Gastrocnemius medialis (tissue), 4 donors: Measurements from ENCODE around the gene CEP104. TPM values are rescaled to one million over a fixed set of nuclear protein-coding genes. Genes with fewer than 3 reads are reported as not detected.

Experiments used
- ATAC-seq, 2 donors: fragments of 150-250 bp; one replicate each; pipeline ENCODE4 v1.9.1; 2016
- DNase-seq, 2 donors: peaks; one replicate each; pipeline ENCODE4 v3.0.0-alpha.2; 2019
- H3K27ac ChIP-seq, 4 donors: fragments of 200-600 bp; sonication (generic); 1 replicate in 1 of 4; 2 replicates in 3 of 4; pipeline ENCODE4 v1.5.1; 2016 to 2018; ENCODE audit warnings: mild to moderate bottlenecking in 2 of 4, moderate library complexity in 1 of 4
- H3K27me3 ChIP-seq, 3 donors: fragments of 200-600 bp; sonication (generic) in 2 of 3; 1 replicate in 1 of 3; 2 replicates in 2 of 3; pipeline versions ENCODE4 v1.5.1 to v1.6.0; 2016 to 2019; ENCODE audit warnings: mild to moderate bottlenecking in 1 of 3, moderate library complexity in 1 of 3
- H3K36me3 ChIP-seq, 2 donors: fragments of 200-600 bp; sonication (generic) in 1 of 2; one replicate each; pipeline ENCODE4 v1.5.1; 2017 to 2018
- H3K4me1 ChIP-seq, 2 donors: fragments of 200-600 bp; sonication (generic) in 1 of 2; one replicate each; pipeline ENCODE4 v1.5.1; 2016 to 2017; ENCODE audit warnings: mild to moderate bottlenecking in 2 of 2
- H3K4me3 ChIP-seq, 4 donors: fragments of 200-600 bp; sonication (generic) in 3 of 4; 1 replicate in 1 of 4; 2 replicates in 3 of 4; pipeline ENCODE4 v1.5.1; 2016 to 2019; ENCODE audit warnings: mild to moderate bottlenecking in 2 of 4
- H3K9me3 ChIP-seq, 3 donors: fragments of 200-600 bp; sonication (generic) in 2 of 3; 1 replicate in 1 of 3; 2 replicates in 2 of 3; pipeline ENCODE4 v1.5.1; 2016 to 2019
- POLR2A ChIP-seq, 2 donors: fragments of 450-650 bp; IDR thresholded peaks; one replicate each; pipeline ENCODE4 v1.6.1; 2017; ENCODE audit warnings: antibody characterized with exemption in 2 of 2, mild to moderate bottlenecking in 2 of 2, moderate library complexity in 2 of 2
- in situ Hi-C, 4 donors: fragments of 200-750 bp; cut with MboI; loops; one replicate each; pipeline versions ENCODE4 v1.15.0 to v1.8.0; 2017; ENCODE audit warnings: low sequenced_read_pairs in 4 of 4
- intact Hi-C: fragments of 100-400 bp; cut with DNase I; formaldehyde crosslinking; loops from one replicate; pipeline ENCODE4 v1.15.1; 2023; ENCODE audit warnings: low total_unique reads
- total RNA-seq, 4 donors: library from RNA; depleted of rRNA; stranded (reverse); fragments of >200 nt; gene quantifications; one replicate each; pipeline versions ENCODE4 v1.1.0 to v1.2.3, GENCODE V29; 2016
- TF ChIP-seq, protein P1 (sequence below), 5 experiments: fragments of 450-650 bp in 3 of 5; fragments of 200-600 bp in 2 of 5; sonication (generic) in 2 of 5; IDR thresholded peaks in 4 of 5; conservative IDR thresholded peaks in 1 of 5; 1 replicate in 4 of 5; 2 replicates in 1 of 5; pipeline ENCODE4 v1.5.1; 2016 to 2019; ENCODE audit warnings: antibody characterized with exemption in 5 of 5, mild to moderate bottlenecking in 3 of 5, moderate library complexity in 3 of 5

The CEP104 gene
- total RNA-seq, 4 donors from 2014 or later: 16.6 to 39.0 (median 21.9) TPM

GRCh38 chr1:3879099-3879498 lies 22.1 kb upstream of the CEP104 start:
- no peak for DNase-seq

DNA sequence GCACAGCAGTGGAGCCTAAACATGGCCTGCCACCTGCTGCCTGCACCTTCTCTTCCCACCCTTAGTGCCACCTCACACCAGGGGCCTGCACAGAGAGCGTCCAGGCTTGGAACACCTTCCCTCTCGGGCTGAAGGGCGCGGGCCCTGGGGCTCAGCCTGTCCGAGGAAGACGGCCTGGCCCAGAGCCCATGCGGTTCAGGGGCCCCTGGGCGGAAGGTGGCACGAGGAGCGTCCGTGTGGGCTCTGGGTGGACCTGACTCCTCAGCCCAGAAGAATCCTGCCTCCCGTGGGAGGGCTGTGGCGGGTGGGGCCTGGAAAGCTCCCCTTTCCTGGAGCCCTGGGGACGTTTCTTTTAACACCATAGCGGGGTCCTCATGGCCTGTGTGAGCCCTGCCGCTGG lies 19.7 kb upstream of the CEP104 start:
- in situ Hi-C loops: loop anchor here in 1 of 4 donors (25.0 kb wide), 1 partner anchor 89 kb away; the partner anchor contains the start of gene LRRC47
- ATAC-seq: no peak
- Histone ChIP-seq H3K9me3 (peaks cover 0 to 6% (median 4%) of the 10 kb centered on the region in 3 donors), H3K27me3 (no peaks in the 10 kb centered on the region), H3K4me1 (no peaks in the 10 kb centered on the region), H3K4me3 (no peak overlapping the region), H3K36me3 (peaks cover 0 to 67% of the 10 kb centered on the region in 2 donors), H3K27ac (no peak overlapping the region)
- no peak for DNase-seq
- TF ChIP-seq, protein P1, sequence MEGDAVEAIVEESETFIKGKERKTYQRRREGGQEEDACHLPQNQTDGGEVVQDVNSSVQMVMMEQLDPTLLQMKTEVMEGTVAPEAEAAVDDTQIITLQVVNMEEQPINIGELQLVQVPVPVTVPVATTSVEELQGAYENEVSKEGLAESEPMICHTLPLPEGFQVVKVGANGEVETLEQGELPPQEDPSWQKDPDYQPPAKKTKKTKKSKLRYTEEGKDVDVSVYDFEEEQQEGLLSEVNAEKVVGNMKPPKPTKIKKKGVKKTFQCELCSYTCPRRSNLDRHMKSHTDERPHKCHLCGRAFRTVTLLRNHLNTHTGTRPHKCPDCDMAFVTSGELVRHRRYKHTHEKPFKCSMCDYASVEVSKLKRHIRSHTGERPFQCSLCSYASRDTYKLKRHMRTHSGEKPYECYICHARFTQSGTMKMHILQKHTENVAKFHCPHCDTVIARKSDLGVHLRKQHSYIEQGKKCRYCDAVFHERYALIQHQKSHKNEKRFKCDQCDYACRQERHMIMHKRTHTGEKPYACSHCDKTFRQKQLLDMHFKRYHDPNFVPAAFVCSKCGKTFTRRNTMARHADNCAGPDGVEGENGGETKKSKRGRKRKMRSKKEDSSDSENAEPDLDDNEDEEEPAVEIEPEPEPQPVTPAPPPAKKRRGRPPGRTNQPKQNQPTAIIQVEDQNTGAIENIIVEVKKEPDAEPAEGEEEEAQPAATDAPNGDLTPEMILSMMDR (IDR thresholded peaks at IDR 0.05 in 4 of 5, conservative IDR thresholded peaks at IDR 0.05 in 1 of 5): no peak
- TF ChIP-seq POLR2A (IDR thresholded peaks at IDR 0.05): no peak
- intact Hi-C loops: no loop called here

More at GRCh38 chr1:3879099-3879498, 22.1 kb upstream of the CEP104 start:
- Histone ChIP-seq H3K9me3 (peaks cover 0 to 6% (median 4%) of the 10 kb centered on the region in 3 donors), H3K27ac (no peak overlapping the region), H3K4me3 (no peak overlapping the region), H3K36me3 (peaks cover 0 to 57% of the 10 kb centered on the region in 2 donors), H3K27me3 (no peaks in the 10 kb centered on the region), H3K4me1 (no peaks in the 10 kb centered on the region)
- intact Hi-C loops (no loop called here), in situ Hi-C loops (loop anchor here in 1 of 4 donors (25.0 kb wide), 1 partner anchor 92 kb away; the partner anchor contains the start of gene LRRC47)
- no peak for ATAC-seq
- no peak for TF ChIP-seq POLR2A (IDR thresholded peaks at IDR 0.05)
- TF ChIP-seq, protein P1 (IDR thresholded peaks at IDR 0.05 in 4 of 5, conservative IDR thresholded peaks at IDR 0.05 in 1 of 5): no peak

DNA sequence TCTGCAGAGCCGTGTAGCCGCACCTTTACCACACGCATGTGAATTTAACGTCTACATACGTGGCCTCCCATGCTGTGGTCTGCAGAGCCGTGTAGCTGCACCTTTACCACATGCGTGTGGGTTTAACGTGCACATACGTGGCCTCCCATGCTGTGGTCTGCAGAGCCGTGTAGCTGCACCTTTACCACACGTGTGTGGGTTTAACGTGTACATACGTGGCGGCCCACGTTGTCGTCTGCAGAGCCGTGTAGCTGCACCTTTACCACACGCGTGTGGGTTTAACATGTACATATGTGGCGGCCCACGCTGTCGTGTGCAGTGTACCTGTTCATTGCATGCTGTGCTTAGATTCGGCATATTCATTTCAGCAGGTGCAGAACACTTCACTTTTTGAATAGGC lies 17.7 kb upstream of the CEP104 start:
- intact Hi-C loops (no loop called here), in situ Hi-C loops (loop anchor here in 1 of 4 donors (25.0 kb wide), 1 partner anchor 87 kb away; the partner anchor contains the start of gene LRRC47)
- no peak for TF ChIP-seq POLR2A (IDR thresholded peaks at IDR 0.05)
- TF ChIP-seq, protein P1 (IDR thresholded peaks at IDR 0.05 in 4 of 5, conservative IDR thresholded peaks at IDR 0.05 in 1 of 5): no peak
- no peak overlapping the region for H3K27ac ChIP-seq
- H3K36me3 ChIP-seq: peaks cover 0 to 74% of the 10 kb centered on the region in 2 donors
- peaks cover 0 to 6% (median 4%) of the 10 kb centered on the region in 3 donors for H3K9me3 ChIP-seq
- H3K4me1 ChIP-seq: no peaks in the 10 kb centered on the region
- ATAC-seq (no peak), DNase-seq (no peak)
- no peaks in the 10 kb centered on the region for H3K27me3 ChIP-seq
- no peak overlapping the region for H3K4me3 ChIP-seq

DNA sequence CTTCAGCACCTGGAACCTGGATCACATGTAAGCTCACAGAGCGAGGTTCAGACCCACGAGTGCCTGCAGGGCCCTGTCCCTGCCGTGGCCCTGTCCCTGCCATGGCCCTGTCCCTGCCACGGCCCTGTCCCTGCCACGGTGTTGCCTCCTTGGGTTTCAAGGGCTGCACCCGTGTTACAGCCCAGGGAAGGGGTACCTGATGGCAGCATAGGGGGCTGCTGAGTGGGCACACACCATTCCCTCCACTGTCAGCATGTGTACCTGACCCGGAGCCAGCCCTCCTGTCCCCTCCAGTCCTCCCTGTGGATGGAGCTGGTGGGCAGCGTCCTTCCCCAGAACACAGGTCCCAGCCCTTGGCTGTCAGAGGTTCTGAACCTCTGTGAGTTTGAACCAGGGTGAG lies 15.5 kb upstream of the CEP104 start:
- TF ChIP-seq, protein P1 (IDR thresholded peaks at IDR 0.05 in 4 of 5, conservative IDR thresholded peaks at IDR 0.05 in 1 of 5): no peak
- TF ChIP-seq POLR2A (IDR thresholded peaks at IDR 0.05): no peak
- no peak for DNase-seq
- intact Hi-C loops (no loop called here), in situ Hi-C loops (no loop called here)
- Histone ChIP-seq H3K9me3 (no peaks in the 10 kb centered on the region), H3K27me3 (no peaks in the 10 kb centered on the region), H3K36me3 (peaks cover 0 to 60% of the 10 kb centered on the region in 2 donors), H3K4me1 (no peaks in the 10 kb centered on the region), H3K4me3 (no peak overlapping the region), H3K27ac (no peak overlapping the region)
- ATAC-seq: no peak

DNA sequence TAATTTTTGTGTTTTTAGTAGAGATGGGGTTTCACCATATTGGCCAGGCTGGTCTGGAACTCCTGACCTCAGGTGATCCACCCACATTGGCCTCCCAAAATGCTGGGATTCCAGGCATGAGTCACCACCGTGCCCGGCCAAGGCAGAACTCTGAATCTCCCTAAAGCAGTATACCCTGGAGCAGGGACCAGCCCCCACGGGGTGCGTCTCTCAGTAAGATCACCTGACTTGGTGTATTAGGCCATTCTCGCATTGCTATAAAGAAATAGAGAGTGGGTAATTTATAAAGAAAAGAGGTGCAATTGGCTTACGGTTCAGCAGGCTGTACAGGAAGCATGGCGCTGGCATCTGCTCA lies 14.4 kb upstream of the CEP104 start:
- no peak overlapping the region for H3K27ac ChIP-seq
- no peaks in the 10 kb centered on the region for H3K4me1 ChIP-seq
- ATAC-seq (no peak), DNase-seq (no peak)
- in situ Hi-C loops: no loop called here
- no peaks in the 10 kb centered on the region for H3K27me3 ChIP-seq
- no peak overlapping the region for H3K4me3 ChIP-seq
- no peaks in the 10 kb centered on the region for H3K9me3 ChIP-seq
- TF ChIP-seq POLR2A (IDR thresholded peaks at IDR 0.05): no peak
- TF ChIP-seq, protein P1 (IDR thresholded peaks at IDR 0.05 in 4 of 5, conservative IDR thresholded peaks at IDR 0.05 in 1 of 5): no peak
- H3K36me3 ChIP-seq: peaks cover 0 to 58% of the 10 kb centered on the region in 2 donors
- intact Hi-C loops: no loop called here
